ENCODE measurements around the gene MSX1. TPM values are rescaled to one million over a fixed set of nuclear protein-coding genes. Genes with fewer than 3 reads are reported as not detected.

The MSX1 gene
- total RNA-seq, 5 donors from 2014 or later (not counting 1 experiment from before 2014, with no cell fraction given): not detected

DNA sequence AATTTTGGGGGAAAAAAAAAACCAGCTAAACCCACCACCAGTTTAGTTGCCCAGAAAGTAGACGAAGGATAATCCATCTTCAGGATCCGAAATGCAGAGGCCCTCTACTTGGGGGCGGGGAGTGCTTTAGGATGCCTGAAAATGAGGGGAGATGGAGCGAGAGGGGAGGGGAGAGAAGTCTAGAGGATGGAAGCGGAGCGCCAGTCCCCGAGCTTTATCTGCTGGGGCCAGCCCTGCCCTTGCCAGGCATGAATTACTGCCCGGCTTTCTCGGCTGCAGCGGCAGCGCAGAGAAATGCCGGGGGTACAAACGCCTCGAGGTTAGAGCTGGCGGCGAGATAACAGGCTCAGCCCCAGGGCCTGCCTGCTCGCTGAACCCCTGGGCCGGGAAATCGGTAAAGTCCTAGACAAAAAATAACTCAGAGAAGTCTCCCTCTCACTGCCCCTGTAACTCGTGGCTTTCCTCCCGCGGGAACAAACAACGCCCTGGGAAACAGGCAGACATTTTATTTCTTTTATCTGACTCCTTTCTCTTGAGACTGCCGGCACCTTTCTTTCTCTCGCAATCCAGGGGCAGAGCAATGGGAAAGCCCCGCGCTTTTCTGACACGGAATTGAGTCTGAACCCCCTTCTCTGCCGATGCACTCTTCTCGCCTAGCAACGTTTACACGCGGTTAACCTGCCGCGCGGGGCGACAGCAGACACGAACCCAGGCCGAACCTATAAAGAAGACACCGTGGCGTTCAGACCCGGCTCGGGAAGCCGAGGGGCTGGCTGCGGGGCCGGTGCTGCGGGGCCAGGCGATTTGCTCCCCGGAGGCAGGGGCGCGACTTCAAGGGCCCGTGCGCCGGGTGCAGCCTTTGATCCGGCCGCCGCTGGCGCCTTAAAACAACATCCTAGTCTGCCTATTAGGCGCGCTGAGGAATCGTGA lies 3.1 kb upstream of the MSX1 start:
- peak in 1 of 4 experiments; percentile 23 for ATAC-seq (replicated peaks in 1 of 4)
- Mint-ChIP-seq H3K9me3 (no peaks in the 10 kb centered on the region), H3K4me1 (peaks cover 49 to 54% (median 52%) of the 10 kb centered on the region in 3 donors), H3K4me3 (peak overlapping the region; percentile 39 to 77 (median 67)), H3K27ac (no peak overlapping the region), H3K36me3 (no peaks in the 10 kb centered on the region), H3K27me3 (peaks cover 59 to 80% of the 10 kb centered on the region in 2 donors)
- CTCF ChIA-PET: interaction anchor here in 1 of 2 donors (0.7 kb wide), 1 partner anchor 272 kb away, joined by 5 read pairs; no protein-coding TSS in a partner anchor
- POLR2A ChIA-PET: no interaction called here
- no peak overlapping the region for H3K4me3 ChIP-seq (ENCODE audit: control insufficient read depth in 1 of 2, extremely low read depth in 1 of 2, low read length in 1 of 2)
- no peak overlapping the region for H3K27ac ChIP-seq (ENCODE audit: low read length)
- H3K27me3 ChIP-seq (replicated peaks in 1 of 2; ENCODE audit: control insufficient read depth in 2 of 2, extremely low read depth in 1 of 2, insufficient read depth in 2 of 2, low read length in 1 of 2): peaks cover 15 to 92% of the 10 kb centered on the region in 2 experiments
- WGBS (ENCODE audit: insufficient coverage): 3% methylated on average over 54 of the region's 61 CpGs
- no peaks in the 10 kb centered on the region for H3K36me3 ChIP-seq (ENCODE audit: control insufficient read depth in 2 of 2, extremely low read depth in 1 of 2, insufficient read depth in 1 of 2, low read length in 1 of 2)
- no peaks in the 10 kb centered on the region for H3K9me3 ChIP-seq
- peak in 1 of 35 experiments; percentile 36 for DNase-seq
- H3K4me1 ChIP-seq (ENCODE audit: control insufficient read depth in 1 of 2, extremely low read depth in 1 of 2, insufficient read depth in 2 of 2, low read length in 2 of 2): peaks cover 7 to 77% of the 10 kb centered on the region in 2 experiments

DNA sequence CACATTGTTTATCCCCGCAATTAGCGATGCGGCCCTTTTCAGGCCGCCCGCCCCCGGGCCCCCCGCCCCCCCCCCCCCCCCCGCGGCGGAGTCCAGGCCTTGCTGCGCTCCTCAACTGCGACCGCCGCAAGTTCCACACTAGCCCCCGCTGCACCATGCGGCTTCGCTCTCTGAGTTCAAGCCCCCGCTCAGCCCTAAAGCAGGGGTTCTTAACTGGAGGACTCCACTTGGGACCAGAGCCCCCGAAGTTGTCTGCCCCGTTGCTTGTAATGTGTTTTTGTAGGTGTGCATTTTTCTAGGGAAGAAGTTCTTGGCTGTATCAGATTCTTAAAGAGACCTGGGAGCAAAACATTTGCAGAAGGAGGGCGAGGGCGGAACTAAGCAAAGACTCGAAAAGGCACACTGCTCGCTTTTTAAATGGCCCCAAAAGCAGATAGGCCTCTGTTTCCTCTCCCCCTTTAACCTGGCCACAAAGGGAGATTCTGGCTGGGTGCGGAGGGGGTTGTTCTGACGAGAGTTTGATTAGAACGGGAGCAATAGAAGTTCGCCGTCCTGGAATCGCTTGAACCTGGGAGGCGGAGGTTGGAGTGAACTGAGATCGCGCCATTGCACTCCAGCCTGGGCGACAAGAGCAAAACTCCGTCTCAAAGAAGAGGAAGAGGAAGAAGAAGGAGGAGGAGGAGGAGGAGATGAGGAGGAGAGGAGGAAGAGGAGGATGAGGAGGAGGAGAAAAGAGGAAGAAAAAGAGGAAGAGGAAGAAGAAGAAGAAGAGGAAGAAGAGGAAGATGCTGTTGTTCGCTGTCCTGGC lies 2.3 kb upstream of the MSX1 start:
- CTCF ChIA-PET: no interaction called here
- WGBS (ENCODE audit: insufficient coverage): 24% methylated on average over 15 of the region's 36 CpGs
- POLR2A ChIA-PET: no interaction called here
- no peaks in the 10 kb centered on the region for H3K36me3 ChIP-seq (ENCODE audit: control insufficient read depth in 2 of 2, extremely low read depth in 1 of 2, insufficient read depth in 1 of 2, low read length in 1 of 2)
- H3K27me3 Mint-ChIP-seq: peaks cover 65 to 84% of the 10 kb centered on the region in 2 donors
- peaks cover 17 to 92% of the 10 kb centered on the region in 2 experiments for H3K27me3 ChIP-seq (replicated peaks in 1 of 2; ENCODE audit: control insufficient read depth in 2 of 2, extremely low read depth in 1 of 2, insufficient read depth in 2 of 2, low read length in 1 of 2)
- DNase-seq (no peak), ATAC-seq (replicated peaks in 1 of 4) (no peak)
- no peaks in the 10 kb centered on the region for H3K36me3 Mint-ChIP-seq
- H3K27ac Mint-ChIP-seq: peak overlapping the region in 1 of 2 donors; percentile 10
- H3K4me3 ChIP-seq (ENCODE audit: control insufficient read depth in 1 of 2, extremely low read depth in 1 of 2, low read length in 1 of 2): no peak overlapping the region
- H3K4me1 ChIP-seq (ENCODE audit: control insufficient read depth in 1 of 2, extremely low read depth in 1 of 2, insufficient read depth in 2 of 2, low read length in 2 of 2): peaks cover 7 to 84% of the 10 kb centered on the region in 2 experiments
- peak overlapping the region in 2 of 3 donors; percentile 39 to 77 for H3K4me3 Mint-ChIP-seq
- no peaks in the 10 kb centered on the region for H3K9me3 ChIP-seq
- no peak overlapping the region for H3K27ac ChIP-seq (ENCODE audit: low read length)
- H3K4me1 Mint-ChIP-seq: peaks cover 52 to 63% (median 59%) of the 10 kb centered on the region in 3 donors
- H3K9me3 Mint-ChIP-seq: no peaks in the 10 kb centered on the region

DNA sequence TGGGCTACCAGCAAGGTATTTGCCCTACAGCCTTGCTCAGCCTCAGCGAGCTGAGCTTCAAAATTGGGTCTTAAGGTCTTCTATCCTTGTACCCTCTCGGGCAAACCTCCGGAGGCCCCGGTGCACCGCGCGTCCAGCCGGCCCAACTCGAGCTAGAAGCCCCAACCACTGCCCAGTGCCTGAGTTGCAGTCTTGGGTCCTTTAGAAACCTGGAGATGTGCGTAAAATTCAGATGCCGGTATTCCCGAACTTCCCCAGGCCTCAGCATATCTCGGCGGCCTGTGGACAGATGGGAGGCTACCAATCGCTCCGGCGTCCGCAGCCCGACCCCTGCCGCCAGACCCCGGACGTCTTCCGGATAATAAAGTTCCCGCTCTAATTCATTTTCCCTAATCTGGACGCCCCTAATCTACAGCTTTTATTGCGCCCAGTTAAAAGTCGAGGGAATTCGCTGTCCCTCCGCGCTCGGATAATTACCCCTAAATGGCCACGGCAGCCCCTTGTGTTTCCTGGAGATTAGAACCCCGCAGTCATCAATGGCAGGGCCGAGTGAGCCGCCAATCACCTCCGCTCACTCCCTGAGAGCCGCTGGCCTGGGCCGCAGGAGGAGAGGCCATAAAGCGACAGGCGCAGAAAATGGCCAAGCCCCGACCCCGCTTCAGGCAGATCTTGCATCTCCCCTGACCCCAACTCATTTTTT lies 1.5 kb upstream of the MSX1 start:
- no peak overlapping the region for H3K4me3 ChIP-seq (ENCODE audit: control insufficient read depth in 1 of 2, extremely low read depth in 1 of 2, low read length in 1 of 2)
- ATAC-seq (replicated peaks in 1 of 4): no peak
- peaks cover 7 to 77% of the 10 kb centered on the region in 2 experiments for H3K4me1 ChIP-seq (ENCODE audit: control insufficient read depth in 1 of 2, extremely low read depth in 1 of 2, insufficient read depth in 2 of 2, low read length in 2 of 2)
- H3K27ac ChIP-seq (ENCODE audit: low read length): no peak overlapping the region
- no peaks in the 10 kb centered on the region for H3K36me3 ChIP-seq (ENCODE audit: control insufficient read depth in 2 of 2, extremely low read depth in 1 of 2, insufficient read depth in 1 of 2, low read length in 1 of 2)
- Mint-ChIP-seq H3K4me3 (peak overlapping the region in 1 of 3 donors; percentile 77), H3K27me3 (peaks cover 67 to 82% of the 10 kb centered on the region in 2 donors), H3K36me3 (no peaks in the 10 kb centered on the region), H3K4me1 (peaks cover 47 to 58% (median 54%) of the 10 kb centered on the region in 3 donors), H3K27ac (no peak overlapping the region), H3K9me3 (no peaks in the 10 kb centered on the region)
- WGBS (ENCODE audit: insufficient coverage): 22% methylated on average over 36 of the region's 42 CpGs
- ChIA-PET POLR2A (no interaction called here), CTCF (interaction anchor here in 1 of 2 donors (0.6 kb wide), 1 partner anchor 9 kb away, joined by 3 read pairs; no protein-coding TSS in a partner anchor)
- peaks cover 17 to 92% of the 10 kb centered on the region in 2 experiments for H3K27me3 ChIP-seq (replicated peaks in 1 of 2; ENCODE audit: control insufficient read depth in 2 of 2, extremely low read depth in 1 of 2, insufficient read depth in 2 of 2, low read length in 1 of 2)
- H3K9me3 ChIP-seq: no peaks in the 10 kb centered on the region
- DNase-seq: no peak

DNA sequence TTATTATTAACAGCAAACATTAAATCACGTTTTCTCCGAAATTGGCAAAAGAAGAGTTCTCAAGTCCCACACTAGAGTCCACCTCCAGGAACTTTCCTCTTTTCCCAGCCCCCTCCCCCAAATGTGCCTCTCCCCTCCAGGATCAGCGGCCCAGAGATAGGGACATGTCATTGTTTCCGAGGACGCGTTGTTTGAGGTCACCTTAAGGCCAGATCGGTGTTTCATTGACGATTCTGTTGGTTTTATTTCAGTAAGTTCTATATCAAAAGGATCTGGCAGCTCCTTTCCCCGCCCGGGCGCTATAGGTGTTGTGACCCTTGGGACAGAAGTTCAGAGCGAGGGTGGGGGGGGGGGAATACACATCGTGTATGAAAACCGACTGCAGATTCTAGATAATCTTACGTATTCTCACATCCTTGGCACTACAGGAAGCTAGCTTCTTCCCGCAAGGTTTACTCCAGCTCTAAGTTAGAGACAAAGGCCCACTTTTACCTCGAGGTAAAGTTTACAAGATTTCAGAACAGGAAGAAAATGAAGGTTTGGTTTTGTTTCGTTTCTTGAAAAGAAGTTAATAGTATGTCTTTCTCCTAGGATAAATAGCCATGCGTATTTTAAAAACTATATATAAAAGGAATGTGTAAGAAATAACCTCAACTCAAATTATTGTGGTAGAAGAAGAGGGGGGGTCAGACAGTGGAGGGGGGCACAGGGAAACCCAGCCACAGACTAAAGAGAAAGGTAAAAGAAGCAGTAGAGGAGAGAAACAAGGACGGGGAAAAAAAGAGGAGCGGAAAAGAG lies 739 bp upstream of the MSX1 start:
- no peak for DNase-seq
- H3K27me3 Mint-ChIP-seq: peaks cover 65 to 80% of the 10 kb centered on the region in 2 donors
- CTCF ChIA-PET: interaction anchor here in 1 of 2 donors (0.6 kb wide), 1 partner anchor 8 kb away, joined by 3 read pairs; no protein-coding TSS in a partner anchor
- no peak overlapping the region for H3K4me3 ChIP-seq (ENCODE audit: control insufficient read depth in 1 of 2, extremely low read depth in 1 of 2, low read length in 1 of 2)
- no peak overlapping the region for H3K27ac ChIP-seq (ENCODE audit: low read length)
- no peak overlapping the region for H3K27ac Mint-ChIP-seq
- no peaks in the 10 kb centered on the region for H3K9me3 Mint-ChIP-seq
- POLR2A ChIA-PET: no interaction called here
- peaks cover 20 to 88% of the 10 kb centered on the region in 2 experiments for H3K27me3 ChIP-seq (replicated peaks in 1 of 2; ENCODE audit: control insufficient read depth in 2 of 2, extremely low read depth in 1 of 2, insufficient read depth in 2 of 2, low read length in 1 of 2)
- H3K4me1 Mint-ChIP-seq: peaks cover 40 to 54% (median 47%) of the 10 kb centered on the region in 3 donors
- H3K36me3 Mint-ChIP-seq: no peaks in the 10 kb centered on the region
- WGBS (ENCODE audit: insufficient coverage): 7% methylated on average over 6 of the region's 21 CpGs
- H3K9me3 ChIP-seq: no peaks in the 10 kb centered on the region
- no peaks in the 10 kb centered on the region for H3K36me3 ChIP-seq (ENCODE audit: control insufficient read depth in 2 of 2, extremely low read depth in 1 of 2, insufficient read depth in 1 of 2, low read length in 1 of 2)
- ATAC-seq (replicated peaks in 1 of 4): no peak
- H3K4me1 ChIP-seq (ENCODE audit: control insufficient read depth in 1 of 2, extremely low read depth in 1 of 2, insufficient read depth in 2 of 2, low read length in 2 of 2): peaks cover 7 to 69% of the 10 kb centered on the region in 2 experiments
- H3K4me3 Mint-ChIP-seq: peak overlapping the region; percentile 43 to 77 (median 49)

DNA sequence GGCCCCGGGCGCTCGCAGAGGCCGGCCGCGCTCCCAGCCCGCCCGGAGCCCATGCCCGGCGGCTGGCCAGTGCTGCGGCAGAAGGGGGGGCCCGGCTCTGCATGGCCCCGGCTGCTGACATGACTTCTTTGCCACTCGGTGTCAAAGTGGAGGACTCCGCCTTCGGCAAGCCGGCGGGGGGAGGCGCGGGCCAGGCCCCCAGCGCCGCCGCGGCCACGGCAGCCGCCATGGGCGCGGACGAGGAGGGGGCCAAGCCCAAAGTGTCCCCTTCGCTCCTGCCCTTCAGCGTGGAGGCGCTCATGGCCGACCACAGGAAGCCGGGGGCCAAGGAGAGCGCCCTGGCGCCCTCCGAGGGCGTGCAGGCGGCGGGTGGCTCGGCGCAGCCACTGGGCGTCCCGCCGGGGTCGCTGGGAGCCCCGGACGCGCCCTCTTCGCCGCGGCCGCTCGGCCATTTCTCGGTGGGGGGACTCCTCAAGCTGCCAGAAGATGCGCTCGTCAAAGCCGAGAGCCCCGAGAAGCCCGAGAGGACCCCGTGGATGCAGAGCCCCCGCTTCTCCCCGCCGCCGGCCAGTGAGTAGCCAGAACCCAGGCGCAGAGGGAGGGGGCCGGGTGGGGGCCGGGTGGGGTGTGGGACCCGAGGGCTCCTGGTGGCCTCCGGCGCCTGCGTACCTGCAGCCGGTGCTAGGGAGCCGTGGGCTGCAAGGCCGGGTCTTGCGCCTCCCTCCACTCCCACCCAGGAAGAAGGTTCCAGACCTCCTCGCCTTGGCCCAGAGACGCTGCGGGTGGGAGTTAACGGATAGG lies 534 bp downstream of the MSX1 start:
- Histone ChIP-seq H3K9me3 (no peaks in the 10 kb centered on the region), H3K27ac (ENCODE audit: low read length) (no peak overlapping the region), H3K27me3 (replicated peaks in 1 of 2; ENCODE audit: control insufficient read depth in 2 of 2, extremely low read depth in 1 of 2, insufficient read depth in 2 of 2, low read length in 1 of 2) (peaks cover 20 to 86% of the 10 kb centered on the region in 2 experiments), H3K36me3 (ENCODE audit: control insufficient read depth in 2 of 2, extremely low read depth in 1 of 2, insufficient read depth in 1 of 2, low read length in 1 of 2) (no peaks in the 10 kb centered on the region), H3K4me3 (ENCODE audit: control insufficient read depth in 1 of 2, extremely low read depth in 1 of 2, low read length in 1 of 2) (peak overlapping the region; percentile 47 to 89), H3K4me1 (ENCODE audit: control insufficient read depth in 1 of 2, extremely low read depth in 1 of 2, insufficient read depth in 2 of 2, low read length in 2 of 2) (peaks cover 7 to 59% of the 10 kb centered on the region in 2 experiments)
- CTCF ChIA-PET: no interaction called here
- Mint-ChIP-seq H3K9me3 (no peaks in the 10 kb centered on the region), H3K27ac (no peak overlapping the region), H3K4me3 (peak overlapping the region; percentile 73 to 79 (median 77)), H3K36me3 (no peaks in the 10 kb centered on the region), H3K4me1 (peaks cover 40 to 50% (median 45%) of the 10 kb centered on the region in 3 donors), H3K27me3 (peaks cover 71 to 83% of the 10 kb centered on the region in 2 donors)
- ATAC-seq (replicated peaks in 1 of 4): peak in 3 of 4 experiments; percentile 23 to 29 (median 25)
- POLR2A ChIA-PET: no interaction called here
- WGBS (ENCODE audit: insufficient coverage): 2% methylated on average over 73 of the region's 80 CpGs
- DNase-seq: no peak
